ENCODE measurements around the gene TRIM64C. TPM values are rescaled to one million over a fixed set of nuclear protein-coding genes. Genes with fewer than 3 reads are reported as not detected.
"Not testable (repeated sequence)": the region's sequence is repeated elsewhere in the genome, so short reads cannot be mapped to it uniquely, and the experiment has no call there.

The TRIM64C gene
- total RNA-seq, 1 experiment from 2014 or later, result not detected

DNA sequence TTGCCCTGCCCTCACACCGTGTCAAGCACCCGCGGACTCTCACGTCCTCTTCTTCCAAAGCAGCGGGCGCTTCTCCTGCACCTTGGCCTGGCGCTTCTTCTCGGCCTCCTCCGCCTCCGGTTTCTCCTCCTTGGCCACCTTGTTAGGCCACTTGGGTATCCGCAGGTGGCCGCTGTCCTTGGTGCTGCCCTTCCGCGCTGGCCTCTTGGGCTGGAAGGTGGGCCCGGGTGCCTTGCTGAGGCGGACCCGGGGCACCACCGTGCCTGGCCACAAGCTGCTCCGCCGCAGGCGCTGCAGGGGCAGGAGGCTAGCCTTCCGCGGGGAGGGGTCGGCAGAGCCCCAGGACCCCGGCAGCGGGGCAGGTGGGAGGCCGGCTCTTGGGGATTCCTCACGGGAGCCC is 10.7 kb downstream of the TRIM64C start:
- H3K9ac ChIP-seq (ENCODE audit: extremely low read depth, insufficient read length, low read length); H3K36me3 Mint-ChIP-seq (ENCODE audit: insufficient read depth in 1 of 3, low read depth in 3 of 3); H3T11ph ChIP-seq (ENCODE audit: low read length); H4K5ac ChIP-seq (ENCODE audit: insufficient read length, low read depth, low read length); H3K79me1 ChIP-seq (ENCODE audit: insufficient read depth, low read depth, low read length, poor library complexity, severe bottlenecking); H3K27ac Mint-ChIP-seq; H4K20me1 ChIP-seq (ENCODE audit: control insufficient read depth, insufficient read depth, insufficient read length); H4K91ac ChIP-seq (ENCODE audit: insufficient read length, low read depth, low read length); H3K18ac ChIP-seq (ENCODE audit: insufficient read length, low read depth, low read length); H2BK12ac ChIP-seq (ENCODE audit: insufficient read length, low read depth, low read length); H3K4me1 ChIP-seq (ENCODE audit: insufficient read depth, low read length); H3K27me3 Mint-ChIP-seq (ENCODE audit: low read depth); H3K27me3 ChIP-seq (ENCODE audit: insufficient read depth, low read length); H2BK20ac ChIP-seq (ENCODE audit: low read depth, low read length, poor library complexity, severe bottlenecking); H2AK5ac ChIP-seq (ENCODE audit: insufficient read length, low read length); H3K23ac ChIP-seq (ENCODE audit: insufficient read length, low read depth, low read length); H2BK120ac ChIP-seq (ENCODE audit: low read depth, low read length, poor library complexity, severe bottlenecking); H3K27ac ChIP-seq (ENCODE audit: insufficient read length, low read depth, low read length); H3K56ac ChIP-seq (ENCODE audit: insufficient read length, low read depth, low read length); H4K8ac ChIP-seq (replicated peaks; ENCODE audit: insufficient read length, low read depth, low read length); H3K4me2 ChIP-seq (ENCODE audit: insufficient read depth, insufficient read length, low read length); H3K4me1 Mint-ChIP-seq; H3K14ac ChIP-seq (ENCODE audit: insufficient read depth, low read length); H3K4ac ChIP-seq (ENCODE audit: low read depth, low read length); H2BK5ac ChIP-seq (ENCODE audit: insufficient read length, low read length); DNase-seq; H3K23me2 ChIP-seq (ENCODE audit: insufficient read length, low read depth, low read length, poor library complexity, severe bottlenecking); H3K4me3 Mint-ChIP-seq; H2BK15ac ChIP-seq (ENCODE audit: low read depth, low read length); H3K79me2 ChIP-seq (ENCODE audit: insufficient read depth, low read length); H2AFZ ChIP-seq (ENCODE audit: low read length): not testable (repeated sequence)
- no CpG with 5 or more reads among the region's 28 CpGs for WGBS (ENCODE audit: extremely low coverage, insufficient read length, low lambda C conversion rate)
- peaks cover 18% of the 10 kb centered on the region for H3K9me3 ChIP-seq (ENCODE audit: control insufficient read depth, low read depth, low read length)
- peaks cover 63 to 78% of the 10 kb centered on the region in 2 experiments for H3K9me3 Mint-ChIP-seq

DNA sequence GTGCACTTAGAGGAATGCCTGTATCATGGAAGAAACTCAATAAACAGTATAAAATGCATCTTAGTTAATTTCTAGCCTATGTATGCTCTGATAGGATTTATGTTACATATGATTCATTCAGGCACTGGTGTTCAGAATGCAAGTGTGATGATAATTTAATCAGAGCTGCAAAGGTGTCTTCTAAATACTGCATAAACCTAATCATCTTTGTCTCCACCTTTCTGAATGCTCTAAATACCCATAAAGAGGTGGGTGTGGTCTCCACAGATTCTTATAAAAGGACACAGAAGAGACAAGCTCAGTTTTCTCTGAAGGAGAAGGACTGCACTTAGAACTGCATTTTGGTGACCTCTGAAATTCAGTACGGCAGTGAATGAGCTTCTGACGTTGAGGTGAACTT is 30.4 kb downstream of the TRIM64C start, which contains the start of gene TRIM49B:
Gene TRIM49B (plus strand): TSS at position 301 of the 400 bp plus-strand sequence. CDS start 2,777 bp downstream, outside the sequence.
- not testable (repeated sequence) for DNase-seq; H3K27me3 Mint-ChIP-seq (ENCODE audit: low read depth); H4K5ac ChIP-seq (ENCODE audit: insufficient read length, low read depth, low read length); H3K4me1 ChIP-seq (ENCODE audit: insufficient read depth, low read length); H2BK12ac ChIP-seq (ENCODE audit: insufficient read length, low read depth, low read length); H3K18ac ChIP-seq (ENCODE audit: insufficient read length, low read depth, low read length); H3K79me2 ChIP-seq (ENCODE audit: insufficient read depth, low read length); H3K4ac ChIP-seq (ENCODE audit: low read depth, low read length); H3K27ac ChIP-seq (ENCODE audit: insufficient read length, low read depth, low read length); H2AK5ac ChIP-seq (ENCODE audit: insufficient read length, low read length); H4K91ac ChIP-seq (ENCODE audit: insufficient read length, low read depth, low read length); H3K14ac ChIP-seq (ENCODE audit: insufficient read depth, low read length); H3K56ac ChIP-seq (ENCODE audit: insufficient read length, low read depth, low read length); H3K27me3 ChIP-seq (ENCODE audit: insufficient read depth, low read length); H3K79me1 ChIP-seq (ENCODE audit: insufficient read depth, low read depth, low read length, poor library complexity, severe bottlenecking); H3T11ph ChIP-seq (ENCODE audit: low read length); H2BK20ac ChIP-seq (ENCODE audit: low read depth, low read length, poor library complexity, severe bottlenecking); H3K36me3 Mint-ChIP-seq (ENCODE audit: insufficient read depth in 1 of 3, low read depth in 3 of 3); H4K8ac ChIP-seq (replicated peaks; ENCODE audit: insufficient read length, low read depth, low read length); H3K27ac Mint-ChIP-seq; H3K9ac ChIP-seq (ENCODE audit: extremely low read depth, insufficient read length, low read length); H4K20me1 ChIP-seq (ENCODE audit: control insufficient read depth, insufficient read depth, insufficient read length); H2AFZ ChIP-seq (ENCODE audit: low read length); H2BK5ac ChIP-seq (ENCODE audit: insufficient read length, low read length); H3K4me2 ChIP-seq (ENCODE audit: insufficient read depth, insufficient read length, low read length); H3K4me1 Mint-ChIP-seq; H3K23ac ChIP-seq (ENCODE audit: insufficient read length, low read depth, low read length); H2BK120ac ChIP-seq (ENCODE audit: low read depth, low read length, poor library complexity, severe bottlenecking); H3K4me3 Mint-ChIP-seq; H3K23me2 ChIP-seq (ENCODE audit: insufficient read length, low read depth, low read length, poor library complexity, severe bottlenecking); H2BK15ac ChIP-seq (ENCODE audit: low read depth, low read length)
- H3K9me3 ChIP-seq (ENCODE audit: control insufficient read depth, low read depth, low read length), result peaks cover 18% of the 10 kb centered on the region
- WGBS (ENCODE audit: extremely low coverage, insufficient read length, low lambda C conversion rate), result no CpG with 5 or more reads among the region's 2 CpGs
- peaks cover 63 to 65% of the 10 kb centered on the region in 2 experiments for H3K9me3 Mint-ChIP-seq

All from H9 (cell line).